Lung (tissue), 12 donors: ENCODE measurements around the gene MADD. TPM values are rescaled to one million over a fixed set of nuclear protein-coding genes. Genes with fewer than 3 reads are reported as not detected.
A peak's percentile ranks its signal among the peaks of the same experiment; 100 is the strongest.

Experiments
- ATAC-seq: fragments of 200-7000 bp; cut with Tn5 transposase; one replicate; pipeline ENCODE4 v1.9.1; 2020; ENCODE audit warnings: moderate number of reproducible peaks; ENCODE audit not compliant: insufficient read depth, low FRiP score
- DNase-seq, 3 donors: peaks; one replicate each; pipeline ENCODE4 v3.0.0-alpha.2; 2013 to 2017
- H3K27ac ChIP-seq, 2 donors: one replicate each; pipeline ENCODE4 v1.5.1; 2013; ENCODE audit warnings: mild to moderate bottlenecking in 2 of 2, moderate library complexity in 2 of 2, control low read depth in 1 of 2, inconsistent platforms in 1 of 2, low read depth in 1 of 2, low read length in 1 of 2
- H3K27me3 ChIP-seq, 3 donors: one replicate each; pipeline ENCODE4 v1.5.1; 2013; ENCODE audit warnings: low read length in 2 of 3; ENCODE audit not compliant: control insufficient read depth in 3 of 3, insufficient read depth in 3 of 3
- H3K36me3 ChIP-seq, 4 donors: one replicate each; pipeline ENCODE4 v1.5.1; 2013; ENCODE audit warnings: low read length in 4 of 4, mild to moderate bottlenecking in 1 of 4, moderate library complexity in 1 of 4; ENCODE audit not compliant: control insufficient read depth in 4 of 4, insufficient read depth in 4 of 4
- H3K4me1 ChIP-seq, 5 donors: one replicate each; pipeline ENCODE4 v1.5.1; 2013; ENCODE audit warnings: low read length in 5 of 5, mild to moderate bottlenecking in 2 of 5, moderate library complexity in 1 of 5; ENCODE audit not compliant: control insufficient read depth in 5 of 5, insufficient read depth in 5 of 5
- H3K4me3 ChIP-seq: one replicate; pipeline ENCODE4 v1.5.1; 2013; ENCODE audit warnings: mild to moderate bottlenecking, control low read depth, moderate library complexity
- H3K9ac ChIP-seq, 2 donors: one replicate each; pipeline ENCODE4 v1.5.1; 2013; ENCODE audit warnings: low read length in 2 of 2, control low read depth in 1 of 2; ENCODE audit not compliant: insufficient read depth in 1 of 2
- H3K9me3 ChIP-seq, 4 donors: one replicate each; pipeline ENCODE4 v1.5.1; 2013; ENCODE audit warnings: low read length in 3 of 4, mild to moderate bottlenecking in 1 of 4, moderate library complexity in 1 of 4; ENCODE audit not compliant: control insufficient read depth in 4 of 4, insufficient read depth in 3 of 4
- CTCF ChIP-seq: IDR thresholded peaks from 2 replicates; pipeline ENCODE4 v1.5.1; 2012; ENCODE audit warnings: mild to moderate bottlenecking; ENCODE audit errors: control extremely low read depth, extremely low read depth
- WGBS, 2 donors: extraction: QIAGEN DNeasy Blood & Tissue Kit; methylation state at CpG; one replicate each; pipeline ENCODE4 v1.1.7; 2013; 5-methylcytosine and 5-hydroxymethylcytosine counted together
- polyA plus RNA-seq, 2 donors: library from polyadenylated mRNA; stranded (reverse); fragments of 200-250 nt; gene quantifications; one replicate each; pipeline ENCODE4 v1.2.1, GENCODE V29; 2013
- total RNA-seq, 2 donors: library from RNA; depleted of rRNA in 1 of 2; stranded (reverse); fragments of >200 nt in 1 of 2; gene quantifications; one replicate each; pipeline ENCODE4 v1.2.1, GENCODE V29; 2014 to 2021
- donor health status: control.
- donor health status: control.
- donor health status: Bipolar disorder and iron deficiency.
- donor health status: healthy.
- donor health status: DM: yes; HTN: yes; CAD: no.

MADD gene
- total and polyA plus RNA-seq, 4 donors = 15.9 to 56.8 (median 37.1) TPM

- Histone ChIP-seq H3K4me3 (no peak overlapping the region), H3K9ac (no peak overlapping the region), H3K36me3 (peaks cover 9 to 35% (median 27%) of the 10 kb centered on the region in 4 donors), H3K27me3 (no peaks in the 10 kb centered on the region), H3K9me3 (no peaks in the 10 kb centered on the region), H3K4me1 (peaks cover 0 to 19% (median 10%) of the 10 kb centered on the region in 5 donors), H3K27ac (peak overlapping the region in 1 of 2 donors; percentile 2)
- WGBS, 2 donors = 88 to 91% methylated on average over 11 of the region's 11 CpGs
- TF ChIP-seq CTCF = no peak
- no peak for DNase-seq
- ATAC-seq = no peak
Observed at GRCh38 chr11:47245611-47246357, 24.1 kb upstream of the MADD start.

- Histone ChIP-seq H3K36me3 (peaks cover 9 to 26% (median 17%) of the 10 kb centered on the region in 4 donors), H3K27ac (no peak overlapping the region), H3K4me1 (peaks cover 0 to 19% (median 10%) of the 10 kb centered on the region in 5 donors), H3K9me3 (no peaks in the 10 kb centered on the region), H3K9ac (peak overlapping the region in 1 of 2 donors; percentile 86), H3K4me3 (no peak overlapping the region), H3K27me3 (no peaks in the 10 kb centered on the region)
- no peak for TF ChIP-seq CTCF
- ATAC-seq (no peak), DNase-seq (no peak)
- 89 to 93% methylated on average over 5 of the region's 5 CpGs for WGBS, 2 donors
Observed at GRCh38 chr11:47247502-47247901, 22.4 kb upstream of the MADD start.

- peak overlapping the region; percentile 76 to 94 for H3K27ac ChIP-seq
- H3K4me3 ChIP-seq = peak overlapping the region; percentile 92
- no peak for DNase-seq
- H3K36me3 ChIP-seq = peaks cover 9 to 26% (median 12%) of the 10 kb centered on the region in 4 donors
- WGBS, 2 donors = 0 to 1% methylated on average over 7 of the region's 7 CpGs
- TF ChIP-seq CTCF = no peak
- ATAC-seq = peak; percentile 19
- no peaks in the 10 kb centered on the region for H3K27me3 ChIP-seq
- H3K9me3 ChIP-seq = no peaks in the 10 kb centered on the region
- H3K9ac ChIP-seq = peak overlapping the region; percentile 82 to 86
- peaks cover 0 to 19% (median 10%) of the 10 kb centered on the region in 5 donors for H3K4me1 ChIP-seq
Observed at GRCh38 chr11:47248304-47248663, 21.6 kb upstream of the MADD start.
